22Rv1 (cell line): ENCODE results near the gene NOD1.
"Not testable (repeated sequence)": the region's sequence is repeated elsewhere in the genome, so short reads cannot be mapped to it uniquely, and the experiment has no call there.

Experiments used
- H3K27ac ChIP-seq: fragments of 450-650 bp; 2 replicates; pipeline ENCODE4 v1.5.1; 2017
- CTCF ChIP-seq: fragments of 450-650 bp; IDR thresholded peaks from 2 replicates; pipeline ENCODE4 v1.5.1; 2017; ENCODE audit warnings: mild to moderate bottlenecking
- ZFX ChIP-seq: fragments of 450-650 bp; IDR thresholded peaks from 2 replicates; pipeline ENCODE4 v1.6.1; 2017; ENCODE audit warnings: antibody characterized with exemption, borderline replicate concordance

NOD1 gene

GRCh38 chr7:30478349-30479201 lies at the start of gene NOD1:
Gene NOD1, minus strand, starts transcription at chr7:30478784. Its CDS starts 21,863 bp downstream, at chr7:30456921.
- peak within 1 kb of the TSS; percentile 54 for H3K27ac ChIP-seq
- no peak for TF ChIP-seq ZFX
- peak; percentile 29; the same call in 1 of the 2 replicates for TF ChIP-seq CTCF

- H3K27ac ChIP-seq, result not testable (repeated sequence)
These were observed 48.7 kb upstream of the NOD1 start for GRCh38 chr7:30527297-30527696.

- no peak for TF ChIP-seq ZFX
- TF ChIP-seq CTCF, result no peak
- no peak overlapping the region for H3K27ac ChIP-seq
These were observed 47.6 kb upstream of the NOD1 start for GRCh38 chr7:30526163-30526562.

GRCh38 chr7:30525429-30525828 lies 46.8 kb upstream of the NOD1 start:
- TF ChIP-seq ZFX (no peak), CTCF (no peak)
- H3K27ac ChIP-seq, result no peak overlapping the region

GRCh38 chr7:30524545-30524944 lies 46.0 kb upstream of the NOD1 start:
- H3K27ac ChIP-seq, result no peak overlapping the region
- TF ChIP-seq CTCF (no peak), ZFX (no peak)

GRCh38 chr7:30523466-30523865 lies 44.9 kb upstream of the NOD1 start:
- no peak overlapping the region for H3K27ac ChIP-seq
- TF ChIP-seq ZFX (no peak), CTCF (no peak)

- TF ChIP-seq CTCF, result no peak
- no peak for TF ChIP-seq ZFX
- H3K27ac ChIP-seq, result no peak overlapping the region
These were observed 43.6 kb upstream of the NOD1 start for GRCh38 chr7:30522159-30522558.

- no peak for TF ChIP-seq ZFX
- no peak for TF ChIP-seq CTCF
- H3K27ac ChIP-seq, result no peak overlapping the region
These were observed 42.9 kb upstream of the NOD1 start for GRCh38 chr7:30521532-30521931.
